Fibroblast of the aortic adventitia (primary cell): ENCODE results near the gene TBKBP1. TPM values are rescaled to one million over a fixed set of nuclear protein-coding genes. Genes with fewer than 3 reads are reported as not detected.
A peak's percentile ranks its signal among the peaks of the same experiment; 100 is the strongest.

ENCODE experiments used
- DNase-seq: peaks from one replicate; pipeline ENCODE4 v3.0.0-alpha.2; 2010; ENCODE audit warnings: low read depth
- H3K4me3 ChIP-seq: 2 replicates; pipeline ENCODE4 v1.5.1; 2011; ENCODE audit warnings: low read depth, mild to moderate bottlenecking, control low read depth, low read length, moderate library complexity
- total RNA-seq: library from RNA; depleted of rRNA; stranded (reverse); fragments of >200 nt; gene quantifications from 2 replicates; pipeline ENCODE4 v1.2.3, GENCODE V29; 2012; ENCODE audit warnings: low replicate concordance
- TF ChIP-seq, protein P1 (sequence below): IDR thresholded peaks from 2 replicates; pipeline ENCODE4 v1.5.1; 2011; ENCODE audit warnings: mild to moderate bottlenecking, low read length, control low read depth, inconsistent platforms; ENCODE audit not compliant: insufficient read depth

The TBKBP1 gene
- total RNA-seq, 1 donor = 9.5 TPM

DNA sequence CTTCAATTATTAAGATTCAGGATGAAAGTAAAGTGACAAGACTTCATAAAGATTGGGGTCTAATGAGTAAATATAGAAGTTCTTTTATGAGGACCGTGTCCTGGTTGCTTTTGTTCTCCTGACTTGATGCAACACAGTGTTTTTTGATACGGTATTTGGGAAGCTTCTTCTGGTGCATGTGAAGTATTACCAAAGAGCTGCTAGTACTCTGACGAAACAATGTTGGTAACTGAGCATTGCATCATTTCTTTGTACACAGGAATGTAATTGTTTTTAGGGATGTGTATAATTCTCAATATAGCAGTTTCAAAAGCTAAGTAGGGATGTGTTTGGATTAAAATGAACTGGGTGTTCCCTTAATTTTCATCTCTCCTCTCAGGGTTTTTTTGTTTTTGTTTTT is 28.3 kb upstream of the TBKBP1 start:
- TF ChIP-seq, protein P1, sequence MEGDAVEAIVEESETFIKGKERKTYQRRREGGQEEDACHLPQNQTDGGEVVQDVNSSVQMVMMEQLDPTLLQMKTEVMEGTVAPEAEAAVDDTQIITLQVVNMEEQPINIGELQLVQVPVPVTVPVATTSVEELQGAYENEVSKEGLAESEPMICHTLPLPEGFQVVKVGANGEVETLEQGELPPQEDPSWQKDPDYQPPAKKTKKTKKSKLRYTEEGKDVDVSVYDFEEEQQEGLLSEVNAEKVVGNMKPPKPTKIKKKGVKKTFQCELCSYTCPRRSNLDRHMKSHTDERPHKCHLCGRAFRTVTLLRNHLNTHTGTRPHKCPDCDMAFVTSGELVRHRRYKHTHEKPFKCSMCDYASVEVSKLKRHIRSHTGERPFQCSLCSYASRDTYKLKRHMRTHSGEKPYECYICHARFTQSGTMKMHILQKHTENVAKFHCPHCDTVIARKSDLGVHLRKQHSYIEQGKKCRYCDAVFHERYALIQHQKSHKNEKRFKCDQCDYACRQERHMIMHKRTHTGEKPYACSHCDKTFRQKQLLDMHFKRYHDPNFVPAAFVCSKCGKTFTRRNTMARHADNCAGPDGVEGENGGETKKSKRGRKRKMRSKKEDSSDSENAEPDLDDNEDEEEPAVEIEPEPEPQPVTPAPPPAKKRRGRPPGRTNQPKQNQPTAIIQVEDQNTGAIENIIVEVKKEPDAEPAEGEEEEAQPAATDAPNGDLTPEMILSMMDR = no peak
- H3K4me3 ChIP-seq = no peak overlapping the region
- peak; percentile 74 for DNase-seq

DNA sequence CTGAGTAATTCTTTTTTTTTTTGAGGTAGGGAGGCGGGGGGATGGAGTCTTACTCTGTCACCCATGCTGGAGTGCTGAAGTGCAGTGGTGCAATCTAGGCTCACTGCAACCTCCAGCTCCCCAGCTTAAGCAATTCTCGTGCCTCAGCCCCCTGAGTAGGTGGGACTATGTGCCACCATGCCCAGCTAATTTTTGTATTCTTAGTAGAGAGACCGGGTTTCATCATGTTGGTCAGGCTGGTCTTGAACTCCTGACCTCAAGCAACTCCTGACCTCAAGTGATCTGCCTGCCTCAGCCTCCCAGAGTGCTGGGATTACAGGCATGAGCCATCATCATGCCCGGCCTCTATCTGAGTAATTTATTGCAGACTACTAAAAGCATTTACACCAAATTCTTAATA is 24.9 kb upstream of the TBKBP1 start:
- no peak for DNase-seq
- H3K4me3 ChIP-seq = no peak overlapping the region
- TF ChIP-seq, protein P1 = no peak

DNA sequence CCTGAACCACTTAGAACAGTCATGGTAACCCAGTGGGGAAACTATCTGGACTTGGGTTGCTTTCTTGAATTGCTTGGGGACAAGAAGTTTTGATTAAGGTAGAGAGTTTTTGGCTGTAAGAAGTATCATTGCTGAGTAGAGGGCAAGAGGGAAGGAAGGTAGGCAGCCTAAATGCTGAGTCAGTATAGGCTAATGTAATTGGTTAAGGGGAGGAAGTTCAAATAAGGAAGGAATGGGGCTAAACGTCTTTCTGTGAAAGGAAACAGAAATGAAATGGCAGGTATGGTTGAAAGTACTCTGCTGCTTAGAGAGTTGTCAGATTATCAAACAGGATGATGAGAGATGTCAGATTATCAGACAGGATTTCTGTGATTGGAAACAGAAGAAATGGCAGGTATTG is 23.9 kb upstream of the TBKBP1 start:
- TF ChIP-seq, protein P1 = no peak
- no peak overlapping the region for H3K4me3 ChIP-seq
- no peak for DNase-seq

DNA sequence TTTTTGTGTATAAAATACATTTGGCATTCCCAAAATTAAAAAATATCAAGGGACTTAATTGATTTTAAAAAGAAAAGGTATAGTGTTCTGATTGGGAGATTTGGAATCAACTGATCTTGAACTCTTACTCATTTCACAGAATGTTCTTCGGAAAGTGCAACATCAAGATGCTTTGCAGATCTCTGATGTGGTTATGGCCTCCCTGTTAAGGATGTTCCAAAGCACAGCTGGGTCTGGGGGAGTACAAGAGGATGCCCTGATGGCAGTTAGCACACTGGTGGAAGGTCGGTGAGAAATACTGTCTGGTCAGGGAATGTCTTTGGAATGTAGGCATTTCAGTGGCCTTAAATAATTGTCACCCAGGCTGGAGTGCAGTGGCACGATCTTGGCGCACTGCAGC is 19.5 kb upstream of the TBKBP1 start:
- DNase-seq = no peak
- TF ChIP-seq, protein P1 = no peak
- H3K4me3 ChIP-seq = no peak overlapping the region

DNA sequence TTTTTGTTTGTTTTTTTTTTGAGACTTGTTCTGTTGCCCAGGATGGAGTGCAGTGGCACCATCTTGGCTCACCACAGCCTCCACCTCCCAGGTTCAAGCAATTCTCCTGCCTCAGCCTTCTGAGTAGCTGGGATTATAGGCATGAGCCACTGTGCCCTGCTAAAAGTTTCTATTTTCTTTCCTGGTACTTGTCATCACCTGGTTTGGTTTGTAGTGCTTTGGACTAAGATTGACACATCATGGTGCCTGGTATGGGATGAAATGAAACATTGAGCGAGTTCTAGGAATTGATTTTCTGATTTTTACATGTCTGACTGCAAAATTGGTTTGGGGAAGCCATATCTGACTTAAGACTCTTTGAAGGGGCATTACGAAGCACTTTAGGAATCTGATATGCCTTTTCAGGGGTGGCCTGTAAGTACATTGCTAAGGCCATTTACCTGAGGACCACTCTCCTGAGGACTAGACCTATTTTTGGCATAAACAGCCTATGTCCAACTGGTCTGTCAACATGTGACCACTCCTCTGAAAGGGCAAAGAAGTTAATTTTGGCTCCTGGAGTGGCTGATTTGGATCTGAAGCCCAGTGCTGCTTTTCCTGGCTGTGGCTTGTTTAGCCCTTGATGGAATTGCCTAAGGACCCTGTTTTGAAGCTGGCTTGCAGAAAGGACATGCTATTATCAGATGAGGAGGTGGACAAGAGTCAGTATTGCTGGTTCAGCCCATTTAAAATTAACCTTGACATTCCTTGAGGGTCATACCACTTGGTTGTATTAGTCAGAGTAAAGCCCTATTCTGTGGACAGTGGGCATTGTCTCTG is 18.4 kb upstream of the TBKBP1 start:
- DNase-seq = no peak
- TF ChIP-seq, protein P1 = no peak
- H3K4me3 ChIP-seq = no peak overlapping the region

DNA sequence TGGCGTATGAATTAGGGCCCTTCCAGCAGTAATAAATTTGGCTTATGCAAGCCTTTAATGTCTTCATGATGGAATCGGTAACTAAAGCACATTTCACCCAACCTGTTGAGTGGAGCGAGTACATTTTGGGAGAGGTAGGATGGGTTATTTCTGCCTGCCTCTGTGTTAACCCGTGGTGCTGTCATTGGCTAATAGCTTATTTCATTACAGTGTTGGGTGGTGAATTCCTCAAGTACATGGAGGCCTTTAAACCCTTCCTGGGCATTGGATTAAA is 17.8 kb upstream of the TBKBP1 start:
- TF ChIP-seq, protein P1 = no peak
- DNase-seq = no peak
- H3K4me3 ChIP-seq = no peak overlapping the region
